ENCODE measurements around the gene GSS. TPM values are rescaled to one million over a fixed set of nuclear protein-coding genes. Genes with fewer than 3 reads are reported as not detected.

GSS gene
- total RNA-seq, 4 donors from 2014 or later: 56.5 to 86.7 (median 75.2) TPM

- no peaks in the 10 kb centered on the region for H3K27me3 ChIP-seq
- no peaks in the 10 kb centered on the region for H3K36me3 ChIP-seq
- peaks cover 17% of the 10 kb centered on the region for H3K4me1 ChIP-seq
- no peak overlapping the region for H3K4me3 ChIP-seq
- DNase-seq (ENCODE audit: low spot score in 2 of 2): no peak
- no peak overlapping the region for H3K27ac ChIP-seq
- WGBS: 31% methylated on average over 1 of the region's 1 CpG
- TF ChIP-seq, protein P1, sequence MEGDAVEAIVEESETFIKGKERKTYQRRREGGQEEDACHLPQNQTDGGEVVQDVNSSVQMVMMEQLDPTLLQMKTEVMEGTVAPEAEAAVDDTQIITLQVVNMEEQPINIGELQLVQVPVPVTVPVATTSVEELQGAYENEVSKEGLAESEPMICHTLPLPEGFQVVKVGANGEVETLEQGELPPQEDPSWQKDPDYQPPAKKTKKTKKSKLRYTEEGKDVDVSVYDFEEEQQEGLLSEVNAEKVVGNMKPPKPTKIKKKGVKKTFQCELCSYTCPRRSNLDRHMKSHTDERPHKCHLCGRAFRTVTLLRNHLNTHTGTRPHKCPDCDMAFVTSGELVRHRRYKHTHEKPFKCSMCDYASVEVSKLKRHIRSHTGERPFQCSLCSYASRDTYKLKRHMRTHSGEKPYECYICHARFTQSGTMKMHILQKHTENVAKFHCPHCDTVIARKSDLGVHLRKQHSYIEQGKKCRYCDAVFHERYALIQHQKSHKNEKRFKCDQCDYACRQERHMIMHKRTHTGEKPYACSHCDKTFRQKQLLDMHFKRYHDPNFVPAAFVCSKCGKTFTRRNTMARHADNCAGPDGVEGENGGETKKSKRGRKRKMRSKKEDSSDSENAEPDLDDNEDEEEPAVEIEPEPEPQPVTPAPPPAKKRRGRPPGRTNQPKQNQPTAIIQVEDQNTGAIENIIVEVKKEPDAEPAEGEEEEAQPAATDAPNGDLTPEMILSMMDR (IDR thresholded peaks at IDR 0.05): no peak
- TF ChIP-seq POLR2AphosphoS5 (IDR thresholded peaks at IDR 0.05): no peak
- H3K9me3 ChIP-seq: no peaks in the 10 kb centered on the region
Measured at GRCh38 chr20:34896086-34896621, 59.5 kb downstream of the GSS start.

GRCh38 chr20:34895465-34895864 is 60.1 kb downstream of the GSS start:
- no peak overlapping the region for H3K4me3 ChIP-seq
- TF ChIP-seq POLR2AphosphoS5 (IDR thresholded peaks at IDR 0.05): no peak
- TF ChIP-seq EP300 (IDR thresholded peaks at IDR 0.05): no peak
- TF ChIP-seq POLR2A (IDR thresholded peaks at IDR 0.05): no peak
- TF ChIP-seq, protein P1 (IDR thresholded peaks at IDR 0.05): no peak
- no peak overlapping the region for H3K27ac ChIP-seq
- no peak for DNase-seq (ENCODE audit: low spot score in 2 of 2)
- H3K27me3 ChIP-seq: no peaks in the 10 kb centered on the region
- no peaks in the 10 kb centered on the region for H3K9me3 ChIP-seq
- WGBS: 54% methylated on average over 3 of the region's 3 CpGs
- no peaks in the 10 kb centered on the region for H3K36me3 ChIP-seq
- peaks cover 19% of the 10 kb centered on the region for H3K4me1 ChIP-seq

GRCh38 chr20:34894723-34895122 is 60.9 kb downstream of the GSS start:
- Histone ChIP-seq H3K9me3 (no peaks in the 10 kb centered on the region), H3K4me1 (peaks cover 19% of the 10 kb centered on the region), H3K36me3 (no peaks in the 10 kb centered on the region), H3K27me3 (no peaks in the 10 kb centered on the region), H3K4me3 (no peak overlapping the region), H3K27ac (no peak overlapping the region)
- 29% methylated on average over 1 of the region's 1 CpG for WGBS
- TF ChIP-seq POLR2AphosphoS5 (IDR thresholded peaks at IDR 0.05) (no peak), EP300 (IDR thresholded peaks at IDR 0.05) (no peak), POLR2A (IDR thresholded peaks at IDR 0.05) (no peak)
- TF ChIP-seq, protein P1 (IDR thresholded peaks at IDR 0.05): no peak
- no peak for DNase-seq (ENCODE audit: low spot score in 2 of 2)

DNA sequence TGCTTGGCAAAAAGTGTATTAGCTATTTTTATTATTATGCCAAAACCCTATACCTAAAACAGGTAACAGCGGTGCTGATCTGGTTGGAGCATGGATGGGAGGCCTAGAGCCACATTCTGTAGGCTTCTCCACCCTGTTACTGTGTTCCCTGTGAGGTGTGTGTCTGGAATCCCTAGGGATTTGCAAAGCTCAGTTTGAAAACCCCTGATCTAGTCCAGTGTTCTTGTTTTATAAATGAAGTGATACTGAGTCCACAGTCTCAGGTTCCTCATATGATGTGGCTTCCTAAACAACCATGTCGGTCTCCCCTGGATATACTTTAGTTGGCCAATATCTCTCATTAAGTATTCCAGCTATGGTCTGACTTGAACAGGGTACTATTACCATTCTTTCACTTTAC is 62.9 kb downstream of the GSS start:
- no peaks in the 10 kb centered on the region for H3K27me3 ChIP-seq
- no peak overlapping the region for H3K4me3 ChIP-seq
- H3K4me1 ChIP-seq: peaks cover 19% of the 10 kb centered on the region
- H3K9me3 ChIP-seq: no peaks in the 10 kb centered on the region
- no peak for DNase-seq (ENCODE audit: low spot score in 2 of 2)
- no peak overlapping the region for H3K27ac ChIP-seq
- H3K36me3 ChIP-seq: no peaks in the 10 kb centered on the region
- 98% methylated on average over 2 of the region's 2 CpGs for WGBS
- no peak for TF ChIP-seq POLR2AphosphoS5 (IDR thresholded peaks at IDR 0.05)
- TF ChIP-seq, protein P1 (IDR thresholded peaks at IDR 0.05): no peak

DNA sequence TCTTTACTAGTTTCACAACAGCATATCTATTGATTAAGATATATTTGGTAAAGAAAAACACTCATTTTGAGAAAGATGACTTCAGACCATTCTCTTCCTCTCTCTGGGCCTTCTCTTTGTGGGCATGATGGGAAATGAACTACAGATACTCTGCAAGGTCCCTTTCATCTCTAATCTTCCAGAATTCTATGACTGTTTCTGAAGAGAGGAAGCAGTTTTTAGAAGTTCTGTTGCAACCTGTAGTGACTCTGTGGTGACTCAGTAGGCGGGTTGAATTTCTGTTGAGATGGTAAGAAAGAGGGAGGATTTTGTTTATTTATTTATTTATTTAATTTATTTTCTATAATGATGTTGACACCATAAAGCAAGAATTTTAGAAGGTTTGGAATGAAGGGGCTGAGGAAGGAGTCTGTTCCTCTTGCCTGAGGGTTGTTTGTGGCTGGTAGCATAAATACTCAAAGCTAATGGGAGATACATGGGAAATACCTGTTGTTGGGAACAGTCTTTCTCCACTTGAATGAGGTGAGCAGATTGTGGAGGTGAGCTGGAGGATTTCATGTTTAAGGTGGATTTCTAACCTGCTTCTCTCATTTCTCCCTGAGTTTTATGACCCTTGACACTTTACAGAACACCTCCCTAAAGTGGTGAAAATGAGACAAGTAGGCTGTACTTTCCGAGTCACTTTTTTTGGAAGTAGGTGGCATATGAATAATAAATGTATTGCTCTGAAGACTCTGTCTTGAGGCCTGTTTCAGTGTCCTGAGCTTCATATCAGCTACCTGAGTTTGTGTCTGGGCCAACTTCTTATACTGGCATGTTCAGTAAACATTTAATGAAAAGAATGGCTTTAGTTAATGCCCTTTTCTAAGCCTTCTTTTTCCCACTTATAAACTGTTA is 64.2 kb downstream of the GSS start:
- no peak overlapping the region for H3K4me3 ChIP-seq
- 69% methylated on average over 2 of the region's 2 CpGs for WGBS
- H3K36me3 ChIP-seq: no peaks in the 10 kb centered on the region
- TF ChIP-seq EP300 (IDR thresholded peaks at IDR 0.05) (no peak), POLR2AphosphoS5 (IDR thresholded peaks at IDR 0.05) (no peak), POLR2A (IDR thresholded peaks at IDR 0.05) (no peak)
- TF ChIP-seq, protein P1 (IDR thresholded peaks at IDR 0.05): no peak
- no peak overlapping the region for H3K27ac ChIP-seq
- peaks cover 19% of the 10 kb centered on the region for H3K4me1 ChIP-seq
- no peaks in the 10 kb centered on the region for H3K9me3 ChIP-seq
- H3K27me3 ChIP-seq: no peaks in the 10 kb centered on the region
- no peak for DNase-seq (ENCODE audit: low spot score in 2 of 2)
